DND-41 (cell line): ENCODE measurements around the gene ACOXL.

ENCODE experiments used
- CTCF ChIP-seq: IDR thresholded peaks from 2 replicates; pipeline ENCODE4 v1.5.1; 2012; ENCODE audit warnings: borderline replicate concordance, low read length, moderate library complexity, mild to moderate bottlenecking; ENCODE audit not compliant: poor library complexity, severe bottlenecking; ENCODE audit errors: extremely low read depth
- EZH2 ChIP-seq: IDR thresholded peaks from 3 replicates; pipeline ENCODE4 v1.6.1; 2012; ENCODE audit warnings: borderline replicate concordance, low read depth, mild to moderate bottlenecking, moderate library complexity, low read length, inconsistent platforms; ENCODE audit not compliant: severe bottlenecking

- peak; percentile 62 for TF ChIP-seq CTCF
- TF ChIP-seq EZH2: no peak
Observed at GRCh38 chr2:111120253-111121027, 388.1 kb downstream of the ACOXL start, which contains the start of gene BCL2L11.
